Activated naive CD4-positive, alpha-beta T cell treated with anti-CD3 and anti-CD28 coated beads, Interleukin-2, amount 50 U/mL, for 16 hours (primary cell): ENCODE data around the gene NPAS4.
"Not testable (repeated sequence)": the region's sequence is repeated elsewhere in the genome, so short reads cannot be mapped to it uniquely, and the experiment has no call there.

Source experiments
- DNase-seq: peaks from one replicate; pipeline ENCODE4 v3.0.0-alpha.2; 2020

The NPAS4 gene

GRCh38 chr11:66418168-66418985, 2.5 kb upstream of the NPAS4 start:
- peak; percentile 67 for DNase-seq

GRCh38 chr11:66418986-66419308, 1.9 kb upstream of the NPAS4 start:
- no peak for DNase-seq

DNA sequence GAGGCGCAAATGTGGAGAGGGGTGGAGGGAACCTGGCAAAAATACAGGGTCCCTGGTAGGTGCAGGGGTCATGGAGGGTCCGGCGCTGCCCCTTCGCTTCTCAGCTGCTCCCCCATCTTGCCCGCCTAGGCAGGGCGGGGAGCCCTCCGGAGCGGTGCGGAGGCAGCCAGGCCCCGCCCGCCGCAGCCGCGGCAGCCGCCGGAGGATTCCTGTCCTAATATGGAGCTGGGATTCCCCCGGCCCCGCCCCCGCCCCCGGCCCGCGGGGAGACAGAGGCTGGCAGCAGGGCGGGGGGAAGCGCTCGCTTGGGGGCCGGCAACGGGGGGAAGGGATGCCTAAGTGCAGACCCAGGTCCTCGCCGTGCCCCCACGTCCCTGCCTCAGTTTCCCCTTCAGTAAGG, 1.0 kb upstream of the NPAS4 start:
- no peak for DNase-seq

- DNase-seq: peak; percentile 79
These were observed 814 bp downstream of the NPAS4 start for GRCh38 chr11:66421492-66422205.

DNA sequence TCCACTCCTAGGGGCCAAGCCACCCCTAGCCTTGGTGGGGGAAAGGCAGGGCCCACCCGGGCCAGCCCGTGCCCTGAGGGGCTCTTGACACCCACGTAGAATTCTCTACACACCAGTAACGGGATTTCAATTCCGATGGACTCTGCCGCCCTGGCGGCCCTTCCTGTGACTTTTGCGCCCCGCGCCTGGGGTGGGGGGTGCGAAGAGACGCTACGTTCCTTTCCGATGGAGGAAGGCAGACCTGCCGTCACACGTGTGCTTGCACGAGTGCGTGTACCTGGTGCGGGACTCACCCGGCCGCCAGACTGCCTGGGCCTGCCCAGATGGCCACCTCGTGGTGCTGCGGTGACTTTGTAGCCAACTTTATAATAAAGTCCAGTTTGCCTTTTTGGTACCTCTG, 5.5 kb downstream of the NPAS4 start:
- no peak for DNase-seq

DNA sequence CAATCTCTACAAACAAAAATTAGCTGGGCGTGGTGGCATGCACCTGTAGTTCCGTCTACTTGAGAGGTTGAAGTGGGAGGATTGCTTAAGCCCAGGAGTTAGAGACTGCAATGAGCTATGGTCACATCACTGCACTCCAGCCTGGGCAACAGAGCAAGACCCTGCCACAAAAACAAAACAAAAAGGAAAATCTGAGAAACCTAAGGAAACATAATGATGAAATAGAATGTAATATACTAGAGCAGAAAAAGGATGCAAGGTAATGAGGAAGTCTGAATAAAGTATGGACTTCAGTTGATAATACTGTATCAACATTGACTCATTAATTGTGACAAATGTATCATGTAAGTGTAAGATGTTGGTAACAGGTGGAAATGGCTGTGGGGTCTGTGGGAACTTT, 8.1 kb downstream of the NPAS4 start:
- no peak for DNase-seq

DNA sequence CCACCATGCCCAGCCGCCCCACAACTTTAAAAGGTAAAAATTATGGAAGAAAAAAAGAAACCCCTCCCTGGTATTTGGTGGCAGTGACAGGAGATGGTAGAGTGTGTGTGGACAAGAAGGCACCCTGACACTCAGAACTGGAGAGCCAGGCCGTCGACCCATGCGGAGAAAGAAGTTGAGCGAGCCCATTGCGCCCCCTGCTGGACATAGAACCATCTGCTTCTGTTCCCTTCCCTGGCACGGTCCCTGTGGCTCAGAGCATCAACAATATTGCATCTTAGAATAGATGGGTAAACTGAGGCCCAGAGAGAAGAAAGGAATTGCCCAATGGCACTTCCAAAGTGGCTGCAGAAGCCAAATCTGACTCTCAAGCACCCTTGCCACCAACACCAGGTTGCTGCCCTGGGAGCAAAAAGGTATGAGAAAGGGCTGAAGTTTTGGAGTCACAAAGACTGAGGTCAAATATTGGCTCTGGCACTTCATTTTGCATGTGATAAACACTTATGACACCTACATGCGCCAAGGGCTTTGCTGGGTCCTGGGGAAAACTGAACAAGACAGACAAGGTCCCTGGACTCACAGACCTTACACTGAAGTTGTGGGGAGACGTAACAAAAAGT, 9.3 kb downstream of the NPAS4 start:
- peak; percentile 73 for DNase-seq

DNA sequence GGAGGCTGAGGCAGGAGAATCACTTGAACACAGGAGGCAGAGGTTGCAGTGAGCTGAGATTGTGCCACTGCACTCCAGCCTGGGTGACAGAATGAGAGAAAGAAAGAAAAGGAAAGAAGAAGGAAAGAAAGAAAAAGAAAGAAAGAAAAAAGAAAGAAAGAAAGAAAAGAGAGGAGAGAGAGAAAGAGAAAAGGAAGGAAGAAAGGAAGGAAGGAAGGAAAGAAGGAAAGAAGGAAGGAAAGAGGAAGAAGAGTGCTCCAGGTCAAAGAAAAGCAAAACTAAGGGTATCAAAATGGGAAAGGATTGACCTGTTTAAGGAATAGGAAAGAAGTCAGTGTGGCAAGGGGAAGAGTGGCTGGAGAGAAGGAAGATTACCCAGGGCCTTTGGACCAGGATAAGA, 10.5 kb downstream of the NPAS4 start:
- not testable (repeated sequence) for DNase-seq

- not testable (repeated sequence) for DNase-seq
These were observed 11.1 kb downstream of the NPAS4 start for GRCh38 chr11:66431871-66432329.

DNA sequence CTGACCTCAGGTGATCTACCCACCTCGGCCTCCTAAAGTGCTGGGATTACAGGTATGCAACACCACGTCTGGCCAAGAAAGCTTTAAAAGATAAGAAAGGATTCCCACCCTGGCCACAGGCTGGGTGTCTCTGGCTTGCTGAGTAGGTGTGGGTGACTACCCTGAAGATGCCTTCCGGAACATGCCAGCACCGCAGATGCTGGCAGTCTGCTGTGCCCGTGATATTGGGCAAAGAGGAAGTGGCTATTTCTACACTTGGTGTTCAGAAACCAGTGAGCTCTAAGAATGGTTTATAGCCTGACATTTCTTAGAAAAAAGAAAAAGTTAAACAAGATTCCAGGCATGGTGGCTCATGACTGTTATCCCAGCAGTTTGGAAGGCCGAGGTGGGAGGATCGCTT, 11.8 kb downstream of the NPAS4 start:
- no peak for DNase-seq

- no peak for DNase-seq
These were observed 17.2 kb downstream of the NPAS4 start for GRCh38 chr11:66437979-66438503.

- DNase-seq: peak; percentile 92
These were observed 17.9 kb downstream of the NPAS4 start, which contains the start of gene MRPL11 for GRCh38 chr11:66438504-66439466. Gene MRPL11, minus strand, starts transcription at chr11:66438848. Its CDS starts 94 bp downstream, at chr11:66438754.

- DNase-seq: not testable (repeated sequence)
These were observed 19.5 kb downstream of the NPAS4 start for GRCh38 chr11:66440101-66440939.

GRCh38 chr11:66440940-66441282, 20.1 kb downstream of the NPAS4 start:
- not testable (repeated sequence) for DNase-seq

DNA sequence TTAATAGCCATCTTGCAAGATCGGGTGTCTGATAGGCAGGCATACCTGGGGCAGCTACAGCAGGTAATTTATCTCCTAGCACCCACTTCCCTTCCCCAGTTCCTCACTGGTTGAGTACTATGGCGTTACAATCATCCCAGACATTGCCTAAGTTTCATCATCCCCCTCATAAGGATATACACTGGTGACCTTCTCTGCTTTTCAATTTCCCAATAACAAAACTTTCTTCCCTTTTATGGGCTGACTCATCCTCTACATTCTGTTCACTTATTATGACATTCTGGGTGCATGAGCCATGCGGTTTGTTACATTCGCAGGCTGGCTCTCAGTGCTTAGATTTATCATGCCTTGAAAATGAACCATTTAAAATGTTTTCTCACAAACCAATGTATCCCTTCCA, 22.8 kb downstream of the NPAS4 start:
- no peak for DNase-seq

DNA sequence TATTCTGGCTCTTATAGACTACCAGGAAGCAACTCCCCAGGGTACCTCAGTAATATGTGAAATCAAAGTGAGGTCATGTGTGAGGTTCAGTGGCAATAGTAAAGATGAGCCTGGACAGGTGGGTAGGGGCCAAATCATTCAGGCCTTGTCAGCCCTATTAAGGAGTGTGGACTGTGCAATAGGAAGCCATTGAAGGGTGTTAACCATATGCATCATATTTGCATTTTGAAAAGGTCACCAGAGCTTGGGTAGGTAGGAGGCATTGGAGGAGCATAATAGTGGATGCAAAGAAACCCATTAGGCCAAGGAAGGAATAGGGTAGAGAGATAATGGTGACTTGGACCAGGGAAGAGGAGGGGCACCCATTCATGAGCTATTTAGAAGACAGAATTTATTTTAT, 26.2 kb downstream of the NPAS4 start:
- no peak for DNase-seq

- no peak for DNase-seq
These were observed 27.7 kb downstream of the NPAS4 start for GRCh38 chr11:66448523-66448922.

GRCh38 chr11:66450560-66450959, 29.7 kb downstream of the NPAS4 start:
- DNase-seq: no peak

- DNase-seq: no peak
These were observed 30.8 kb downstream of the NPAS4 start for GRCh38 chr11:66451663-66452062.

DNA sequence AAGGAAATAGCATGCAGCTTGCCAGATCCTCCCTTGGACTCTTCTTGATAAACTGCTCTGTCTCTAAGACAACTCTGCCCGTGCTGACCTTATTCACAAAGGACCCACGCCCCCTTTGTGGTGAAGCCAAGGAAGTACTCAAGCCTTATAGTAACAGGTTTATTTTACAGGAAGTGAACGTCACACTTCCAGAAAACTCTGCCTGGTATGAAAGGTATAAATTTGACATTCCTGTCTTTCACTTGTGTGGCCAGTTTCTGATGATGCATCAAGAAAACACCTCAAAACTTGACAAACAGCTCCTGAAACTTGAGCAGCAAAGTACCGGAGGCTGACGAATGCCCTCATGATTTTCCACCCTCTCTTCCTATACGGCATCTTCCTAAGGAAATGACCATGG, 33.4 kb downstream of the NPAS4 start:
- no peak for DNase-seq

- DNase-seq: no peak
These were observed 34.0 kb downstream of the NPAS4 start for GRCh38 chr11:66454828-66455227.

DNA sequence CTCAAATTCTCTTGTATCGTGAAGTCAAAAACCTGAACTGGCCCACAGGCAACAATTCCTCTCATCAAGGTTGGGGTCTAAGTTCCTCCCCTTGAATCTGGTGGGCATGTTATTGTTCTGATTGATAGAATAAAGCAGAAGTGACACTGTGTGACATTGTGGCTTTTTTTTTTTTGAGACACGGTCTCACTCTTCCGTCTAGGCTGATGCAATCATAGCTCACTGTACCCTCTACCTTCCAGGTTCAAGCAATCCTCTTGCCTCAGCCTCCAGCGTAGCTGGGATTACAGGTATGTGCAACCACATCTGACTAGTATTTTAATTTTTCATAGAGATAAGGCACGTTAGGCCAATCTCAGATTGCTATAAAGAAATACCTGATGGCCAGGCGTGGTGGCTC, 37.0 kb downstream of the NPAS4 start:
- no peak for DNase-seq
